Activated CD4-positive, CD25-positive, alpha-beta regulatory T cell treated with anti-CD3 and anti-CD28 coated beads, Interleukin-2, amount 50 U/mL, for 16 hours (primary cell): ENCODE data around the gene RAB3C.

Source experiments
- DNase-seq: peaks from one replicate; pipeline ENCODE4 v3.0.0-alpha.2; 2020; ENCODE audit warnings: low read depth, low spot score

RAB3C gene

DNA sequence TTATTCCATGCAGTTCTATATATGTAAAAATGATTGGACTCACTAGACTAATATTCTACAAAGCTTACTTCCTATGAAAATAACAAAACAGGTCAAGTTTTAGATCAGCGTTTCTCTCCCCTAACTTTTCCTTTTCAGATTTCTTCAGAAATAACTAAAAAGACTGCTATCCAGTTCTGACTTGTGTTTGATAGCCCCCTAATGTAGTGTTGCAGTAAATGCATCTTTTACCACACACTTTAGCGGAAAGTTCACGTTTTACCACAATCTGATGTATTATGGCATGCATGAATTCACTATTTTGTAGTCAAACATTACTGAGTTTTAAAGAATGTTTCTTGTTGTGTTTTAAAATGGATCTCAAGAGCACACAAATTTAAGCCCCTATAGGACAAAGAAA lies 292.7 kb downstream of the RAB3C start:
- no peak for DNase-seq

GRCh38 chr5:58885260-58885659 lies 302.4 kb downstream of the RAB3C start:
- no peak for DNase-seq

- DNase-seq, result peak; percentile 21
These were observed 303.7 kb downstream of the RAB3C start for GRCh38 chr5:58886315-58887207.

GRCh38 chr5:58887311-58887710 lies 304.4 kb downstream of the RAB3C start:
- DNase-seq, result no peak

- DNase-seq, result no peak
These were observed 305.0 kb downstream of the RAB3C start for GRCh38 chr5:58887721-58888409.

DNA sequence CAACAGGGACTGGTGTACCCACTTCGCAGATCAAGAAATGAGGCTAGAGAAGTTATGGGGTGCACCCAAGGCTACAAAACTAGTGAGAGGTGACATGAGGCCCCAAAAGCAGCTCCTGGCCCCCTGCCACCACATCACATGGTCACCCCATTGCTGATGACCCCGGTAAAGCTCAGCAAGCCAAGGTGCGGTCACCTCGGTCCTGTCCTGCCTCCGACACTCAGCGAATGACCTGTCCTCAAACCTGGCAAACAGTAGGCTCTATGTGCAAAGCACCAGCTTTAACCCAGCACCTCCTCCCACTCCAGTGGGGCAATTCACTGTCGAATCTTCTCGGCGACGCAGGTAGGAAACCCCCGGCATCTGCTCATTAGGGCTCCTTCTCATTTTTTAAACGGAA lies 307.4 kb downstream of the RAB3C start:
- DNase-seq, result no peak

DNA sequence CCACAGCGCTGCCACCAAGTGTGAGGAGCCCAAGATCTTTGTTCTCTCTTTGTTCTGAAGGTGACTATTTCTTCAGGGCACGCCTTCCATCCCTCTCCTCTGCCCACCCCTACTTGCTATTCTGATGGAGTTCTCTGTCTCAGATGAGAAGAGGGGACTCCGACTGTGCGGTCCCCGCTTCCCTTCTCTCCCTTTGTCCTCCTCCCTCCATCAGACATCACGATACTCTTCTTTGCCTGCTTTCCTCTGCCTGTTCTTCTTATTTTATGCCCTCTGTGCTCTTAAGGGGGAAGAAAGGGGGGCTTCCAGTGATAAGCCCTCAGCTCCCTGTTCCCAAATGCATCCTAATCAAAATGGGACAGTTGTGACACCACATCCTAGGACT lies 307.8 kb downstream of the RAB3C start:
- no peak for DNase-seq

GRCh38 chr5:58891086-58891970 lies 308.5 kb downstream of the RAB3C start:
- DNase-seq, result peak; percentile 12

GRCh38 chr5:58891971-58892343 lies 309.1 kb downstream of the RAB3C start:
- DNase-seq, result no peak

GRCh38 chr5:58893551-58893950 lies 310.7 kb downstream of the RAB3C start:
- DNase-seq, result no peak

DNA sequence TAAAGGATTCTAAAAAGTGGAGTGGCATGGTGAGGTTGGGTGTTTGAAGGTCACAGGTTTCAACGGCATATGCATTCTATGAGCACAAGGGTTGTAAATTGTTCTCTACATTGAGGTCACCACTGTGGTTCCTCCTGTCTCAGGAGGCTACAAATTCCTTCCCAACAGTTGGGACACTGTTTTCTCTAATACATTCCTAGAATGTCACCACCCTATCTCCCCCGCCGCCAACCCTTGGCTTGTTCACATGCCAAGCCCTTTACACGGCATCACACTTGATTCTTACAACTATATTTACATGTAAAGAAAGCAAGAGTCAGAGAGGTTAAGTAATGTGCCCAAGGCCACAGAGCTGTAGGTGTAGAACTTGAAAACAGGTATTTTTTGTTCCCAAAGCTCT lies 315.1 kb downstream of the RAB3C start:
- no peak for DNase-seq

- no peak for DNase-seq
These were observed 315.7 kb downstream of the RAB3C start for GRCh38 chr5:58898538-58898937.

- no peak for DNase-seq
These were observed 318.4 kb downstream of the RAB3C start for GRCh38 chr5:58901271-58901670.

- no peak for DNase-seq
These were observed 319.4 kb downstream of the RAB3C start for GRCh38 chr5:58902305-58902704.

GRCh38 chr5:58902765-58903164 lies 319.9 kb downstream of the RAB3C start:
- no peak for DNase-seq

DNA sequence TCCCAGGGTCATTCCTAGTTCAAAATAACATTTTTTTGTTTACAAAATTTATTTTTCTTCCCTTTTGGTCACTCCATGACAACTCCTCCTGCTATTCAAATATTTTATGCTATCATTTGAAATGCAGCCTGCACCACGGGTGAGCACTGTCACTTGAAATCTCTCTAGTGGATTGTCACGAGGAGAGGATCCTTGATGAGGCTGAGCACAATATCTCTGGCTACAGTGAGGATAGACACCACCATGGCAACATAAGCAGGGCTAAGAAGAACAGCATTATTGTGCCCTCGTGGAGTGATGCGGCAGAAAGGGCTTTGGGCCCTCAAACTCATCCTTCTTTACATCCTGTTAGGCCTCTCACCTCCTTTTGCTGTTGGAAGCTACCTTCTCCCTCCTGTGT lies 321.9 kb downstream of the RAB3C start:
- DNase-seq, result no peak

- no peak for DNase-seq
These were observed 323.1 kb downstream of the RAB3C start for GRCh38 chr5:58905944-58906343.
